MM.1S (cell line): ENCODE data around the gene NOD1.

Experiments
- CTCF ChIP-seq: fragments of 300-600 bp; sonication (generic); IDR thresholded peaks from 2 replicates; pipeline ENCODE4 v1.5.1; 2016; ENCODE audit warnings: antibody characterized with exemption, low read length, mixed read lengths
- EZH2 ChIP-seq: fragments of 300-600 bp; sonication (generic); optimal IDR thresholded peaks from 2 replicates; pipeline ENCODE3; 2017; ENCODE audit warnings: low read depth, mild to moderate bottlenecking, antibody characterized with exemption, low read length, mixed read lengths
- EZH2phosphoT487 ChIP-seq: fragments of 300-600 bp; sonication (generic); IDR thresholded peaks from 2 replicates; pipeline ENCODE4 v1.6.1; 2018; ENCODE audit warnings: antibody characterized with exemption, low read length

- no peak for TF ChIP-seq EZH2
- TF ChIP-seq CTCF = no peak
- TF ChIP-seq EZH2phosphoT487 = no peak
These were observed 75.1 kb downstream of the NOD1 start for GRCh38 chr7:30403477-30403876.
